Breast epithelium (tissue), 3 donors: ENCODE data around the gene CERS5.

Source experiments
- POLR2A ChIP-seq: fragments of 450-650 bp; IDR thresholded peaks from one replicate; pipeline ENCODE4 v1.6.1; 2016; ENCODE audit warnings: antibody characterized with exemption, mild to moderate bottlenecking, moderate library complexity
- TF ChIP-seq, protein P1 (sequence below), 3 donors: fragments of 450-650 bp; IDR thresholded peaks; one replicate each; pipeline ENCODE4 v1.5.1; 2016 to 2017; ENCODE audit warnings: antibody characterized with exemption in 3 of 3, mild to moderate bottlenecking in 3 of 3, moderate library complexity in 3 of 3

DNA sequence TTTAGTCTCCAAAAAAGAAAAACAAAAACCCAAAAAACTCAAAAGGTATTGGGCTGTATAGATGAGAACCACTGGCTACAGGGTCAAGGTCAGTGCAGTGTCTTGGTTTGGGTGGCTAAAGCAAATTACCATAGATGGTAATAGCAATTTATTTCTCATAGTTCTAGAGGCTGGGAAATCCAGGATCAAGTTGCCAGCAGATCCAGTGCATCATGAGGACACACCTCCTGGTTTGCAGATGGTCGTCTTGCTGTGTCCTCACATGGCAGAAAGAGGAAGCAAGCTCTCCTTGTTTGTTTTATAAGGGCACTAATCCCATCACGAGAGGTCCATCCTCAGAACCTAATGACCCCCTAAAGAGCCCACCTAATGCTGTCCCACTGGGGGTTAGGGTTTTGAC lies 44.0 kb downstream of the CERS5 start:
- TF ChIP-seq, protein P1, sequence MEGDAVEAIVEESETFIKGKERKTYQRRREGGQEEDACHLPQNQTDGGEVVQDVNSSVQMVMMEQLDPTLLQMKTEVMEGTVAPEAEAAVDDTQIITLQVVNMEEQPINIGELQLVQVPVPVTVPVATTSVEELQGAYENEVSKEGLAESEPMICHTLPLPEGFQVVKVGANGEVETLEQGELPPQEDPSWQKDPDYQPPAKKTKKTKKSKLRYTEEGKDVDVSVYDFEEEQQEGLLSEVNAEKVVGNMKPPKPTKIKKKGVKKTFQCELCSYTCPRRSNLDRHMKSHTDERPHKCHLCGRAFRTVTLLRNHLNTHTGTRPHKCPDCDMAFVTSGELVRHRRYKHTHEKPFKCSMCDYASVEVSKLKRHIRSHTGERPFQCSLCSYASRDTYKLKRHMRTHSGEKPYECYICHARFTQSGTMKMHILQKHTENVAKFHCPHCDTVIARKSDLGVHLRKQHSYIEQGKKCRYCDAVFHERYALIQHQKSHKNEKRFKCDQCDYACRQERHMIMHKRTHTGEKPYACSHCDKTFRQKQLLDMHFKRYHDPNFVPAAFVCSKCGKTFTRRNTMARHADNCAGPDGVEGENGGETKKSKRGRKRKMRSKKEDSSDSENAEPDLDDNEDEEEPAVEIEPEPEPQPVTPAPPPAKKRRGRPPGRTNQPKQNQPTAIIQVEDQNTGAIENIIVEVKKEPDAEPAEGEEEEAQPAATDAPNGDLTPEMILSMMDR (IDR thresholded peaks at IDR 0.05): no peak
- TF ChIP-seq POLR2A: no peak
